Mononuclear cell (primary cell): Measurements from ENCODE around the gene ZNF275. TPM values are rescaled to one million over a fixed set of nuclear protein-coding genes. Genes with fewer than 3 reads are reported as not detected.

ENCODE experiments used
- H3K27me3 ChIP-seq: 2 replicates; pipeline ENCODE4 v1.6.0; 2011; ENCODE audit warnings: low read length, control low read depth; ENCODE audit not compliant: insufficient read depth
- H3K4me1 ChIP-seq: 2 replicates; pipeline ENCODE4 v1.5.1; 2011; ENCODE audit warnings: mild to moderate bottlenecking, low read length, control low read depth; ENCODE audit not compliant: insufficient read depth
- H3K4me3 ChIP-seq: 2 replicates; pipeline ENCODE4 v1.5.1; 2011; ENCODE audit warnings: mild to moderate bottlenecking, low read length, moderate library complexity
- H3K9me3 ChIP-seq: 2 replicates; pipeline ENCODE4 v1.5.1; 2011; ENCODE audit warnings: low read depth, mild to moderate bottlenecking, control low read depth, low read length
- total RNA-seq: library from RNA; depleted of rRNA; stranded (reverse); fragments of >200 nt; gene quantifications from one replicate; pipeline ENCODE4 v1.2.3, GENCODE V29; 2012

Gene ZNF275
- total RNA-seq, 1 donor: 7.8 TPM

DNA sequence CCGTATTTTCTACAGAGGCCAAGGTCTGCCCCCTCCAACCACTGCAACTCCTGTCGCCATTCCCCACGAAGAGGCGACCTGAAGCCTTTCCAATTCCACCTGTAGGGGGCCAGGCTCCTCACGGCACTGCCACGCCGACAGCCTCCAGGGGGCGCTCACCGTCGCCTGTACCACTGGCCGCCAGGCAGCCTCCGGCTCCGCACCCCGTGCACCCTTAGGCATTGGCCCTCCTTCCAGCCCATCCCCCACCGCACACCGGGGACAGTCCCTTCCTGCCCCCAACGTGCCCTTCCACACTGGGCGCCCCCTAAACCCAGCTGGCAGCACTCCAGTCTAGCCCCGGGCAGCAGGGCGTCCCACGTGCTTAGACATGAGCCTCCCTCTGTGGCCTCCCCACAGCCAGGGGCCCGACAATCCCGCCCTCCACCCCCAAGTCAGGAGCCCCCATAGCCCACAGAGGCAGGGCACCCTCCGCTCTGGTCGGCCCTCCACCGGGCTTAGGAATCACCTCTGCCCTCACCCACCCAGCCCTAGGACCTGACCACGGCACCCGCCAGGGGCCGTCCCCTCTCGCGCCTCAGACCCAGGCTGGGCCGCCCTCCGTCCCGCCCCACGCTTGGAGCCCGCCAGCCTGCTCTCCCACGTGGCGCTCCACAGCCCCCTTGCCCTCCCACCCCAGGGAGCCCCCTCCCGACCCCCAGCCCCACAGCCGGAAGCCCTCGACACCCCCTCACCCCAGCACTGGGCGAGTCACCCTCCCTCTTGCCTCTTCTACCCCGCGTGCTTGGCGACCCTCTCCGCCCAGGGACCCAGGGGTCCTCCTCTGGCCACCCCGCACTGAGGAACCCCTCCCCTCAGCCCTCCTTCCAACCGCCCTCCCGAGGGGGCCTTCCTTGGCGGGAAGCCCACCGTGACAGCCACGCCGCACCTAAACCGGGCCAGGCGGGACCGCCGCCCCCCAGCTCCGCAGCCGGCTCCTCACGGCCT is 66.5 kb downstream of the ZNF275 start:
- Histone ChIP-seq H3K4me1 (no peaks in the 10 kb centered on the region), H3K27me3 (no peaks in the 10 kb centered on the region), H3K9me3 (no peaks in the 10 kb centered on the region), H3K4me3 (no peak overlapping the region)

GRCh38 chrX:153401133-153401764 is 67.3 kb downstream of the ZNF275 start, which contains the start of gene PNMA6E:
Gene PNMA6E (minus strand): TSS chrX:153401350. CDS start chrX:153398849, 2,501 bp downstream.
- no peak within 1 kb of the TSS for H3K4me3 ChIP-seq
- H3K9me3 ChIP-seq: no peaks in the 10 kb centered on the region
- no peaks in the 10 kb centered on the region for H3K27me3 ChIP-seq
- H3K4me1 ChIP-seq: no peaks in the 10 kb centered on the region

Other genes with a start within 250 kb of the ZNF275 start
- not detected for gene MAGEA1, start 154.9 kb upstream of the ZNF275 start, total RNA-seq
- not detected for gene PNMA6F, start 12.4 kb upstream of the ZNF275 start, total RNA-seq
- gene PNMA6E, start 67.2 kb downstream of the ZNF275 start, total RNA-seq: 0.10 TPM
- gene ZFP92, start 77.3 kb downstream of the ZNF275 start, total RNA-seq: 0.63 TPM
- 1.2 TPM for gene TREX2, start 111.9 kb downstream of the ZNF275 start, total RNA-seq
- gene HAUS7, start 136.4 kb downstream of the ZNF275 start, total RNA-seq: 11.8 TPM
- gene BGN, start 160.8 kb downstream of the ZNF275 start, total RNA-seq: not detected
- not detected for gene ATP2B3, start 183.5 kb downstream of the ZNF275 start, total RNA-seq